HFF-Myc (cell line): Measurements from ENCODE around the gene FCRL1.

Experiments used
- DNase-seq: peaks from one replicate; pipeline ENCODE4 v3.0.0-alpha.2; 2011; ENCODE audit warnings: low read depth; ENCODE audit errors: extremely low read depth
- H3K4me3 ChIP-seq: replicated peaks from 2 replicates; pipeline ENCODE4 v1.5.1; 2011; ENCODE audit warnings: low read depth, mild to moderate bottlenecking, control low read depth, low read length
- TF ChIP-seq, protein P1 (sequence below): IDR thresholded peaks from 2 replicates; pipeline ENCODE4 v1.5.1; 2012; ENCODE audit warnings: mild to moderate bottlenecking, low read depth, low read length, control low read depth; ENCODE audit errors: missing control alignments

The FCRL1 gene

DNA sequence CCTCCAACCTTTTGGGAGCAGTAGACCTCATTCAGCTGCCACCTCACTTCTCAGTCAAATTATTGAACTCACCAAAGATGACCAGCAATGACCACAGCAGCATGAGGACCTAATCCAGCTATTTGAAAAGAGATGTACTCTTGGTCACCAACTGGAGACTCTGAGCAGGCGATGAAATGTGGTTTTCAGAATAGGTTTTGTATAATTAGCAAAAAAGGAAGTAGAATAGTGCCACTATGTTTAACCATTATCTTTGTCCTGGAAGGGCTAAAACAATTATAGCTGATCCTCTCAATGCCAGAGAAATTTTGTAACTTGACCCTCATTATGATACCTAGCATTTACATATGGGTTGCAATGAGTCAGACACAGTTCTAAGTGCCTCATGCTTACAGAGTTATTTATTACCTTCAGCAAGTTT, 42.9 kb downstream of the FCRL1 start, which contains the start of gene FCRL2:
Gene FCRL2 (minus strand): TSS at position 162 of the 421 bp plus-strand sequence. CDS start 59 bp downstream, at position 103.
- no peak for DNase-seq
- no peak within 1 kb of the TSS for H3K4me3 ChIP-seq
- TF ChIP-seq, protein P1, sequence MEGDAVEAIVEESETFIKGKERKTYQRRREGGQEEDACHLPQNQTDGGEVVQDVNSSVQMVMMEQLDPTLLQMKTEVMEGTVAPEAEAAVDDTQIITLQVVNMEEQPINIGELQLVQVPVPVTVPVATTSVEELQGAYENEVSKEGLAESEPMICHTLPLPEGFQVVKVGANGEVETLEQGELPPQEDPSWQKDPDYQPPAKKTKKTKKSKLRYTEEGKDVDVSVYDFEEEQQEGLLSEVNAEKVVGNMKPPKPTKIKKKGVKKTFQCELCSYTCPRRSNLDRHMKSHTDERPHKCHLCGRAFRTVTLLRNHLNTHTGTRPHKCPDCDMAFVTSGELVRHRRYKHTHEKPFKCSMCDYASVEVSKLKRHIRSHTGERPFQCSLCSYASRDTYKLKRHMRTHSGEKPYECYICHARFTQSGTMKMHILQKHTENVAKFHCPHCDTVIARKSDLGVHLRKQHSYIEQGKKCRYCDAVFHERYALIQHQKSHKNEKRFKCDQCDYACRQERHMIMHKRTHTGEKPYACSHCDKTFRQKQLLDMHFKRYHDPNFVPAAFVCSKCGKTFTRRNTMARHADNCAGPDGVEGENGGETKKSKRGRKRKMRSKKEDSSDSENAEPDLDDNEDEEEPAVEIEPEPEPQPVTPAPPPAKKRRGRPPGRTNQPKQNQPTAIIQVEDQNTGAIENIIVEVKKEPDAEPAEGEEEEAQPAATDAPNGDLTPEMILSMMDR = no peak

DNA sequence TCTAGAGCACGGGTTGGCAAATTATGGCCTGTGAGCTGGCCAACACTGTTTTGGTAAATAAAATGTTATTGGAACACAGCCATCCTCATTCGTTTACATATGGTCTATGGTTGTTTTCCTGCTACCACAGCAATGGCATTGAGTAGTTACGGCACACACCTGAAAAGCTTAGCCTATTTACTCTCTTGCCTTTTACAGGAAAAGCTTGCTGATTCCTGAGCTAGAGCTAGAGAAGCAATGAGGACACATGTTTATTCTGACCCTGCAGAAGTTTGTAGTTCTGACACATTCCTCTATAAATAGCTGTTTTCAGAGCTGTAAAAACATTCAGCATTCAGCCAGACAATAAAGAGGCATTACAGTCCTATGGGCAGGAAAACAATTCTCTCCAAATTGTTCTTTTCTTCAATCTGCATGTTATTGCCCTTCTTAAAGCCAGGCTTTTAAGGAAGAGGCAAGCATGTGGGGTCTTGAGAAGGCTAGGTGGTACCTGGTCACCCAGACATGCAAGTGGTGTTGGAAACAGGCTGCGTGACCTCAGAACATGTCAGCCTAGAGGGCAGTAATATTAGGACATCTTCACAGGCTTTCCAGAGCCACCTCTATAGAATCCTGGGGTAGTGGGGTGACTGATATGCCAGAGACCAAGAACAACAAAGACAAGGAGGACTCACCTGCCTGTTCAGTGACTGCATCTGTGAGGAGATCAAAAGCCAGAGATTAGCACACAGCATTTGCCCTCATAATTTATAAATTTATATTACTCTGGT, 44.6 kb downstream of the FCRL1 start:
- H3K4me3 ChIP-seq = no peak overlapping the region
- TF ChIP-seq, protein P1 = no peak
- no peak for DNase-seq

DNA sequence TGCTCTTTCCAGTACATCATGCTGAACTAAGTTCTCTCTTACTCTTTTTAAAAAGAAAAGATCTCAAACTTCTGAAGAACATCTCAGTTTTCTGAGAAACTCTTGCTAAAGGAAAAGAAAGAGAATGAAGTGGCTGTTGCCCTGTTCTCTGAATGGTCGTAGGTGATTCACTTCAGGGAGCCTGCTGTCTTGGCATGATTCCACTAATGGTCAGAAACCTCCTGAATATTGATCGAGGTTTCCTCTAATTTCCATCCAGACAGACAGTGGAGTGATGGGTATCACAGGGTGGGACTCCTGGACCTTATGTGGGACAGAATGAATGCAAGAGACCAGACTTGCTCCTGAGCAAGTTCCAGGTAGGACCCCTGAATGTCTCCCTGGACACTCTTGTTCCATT, 45.5 kb downstream of the FCRL1 start:
- no peak for DNase-seq
- TF ChIP-seq, protein P1 = no peak
- H3K4me3 ChIP-seq = no peak overlapping the region

DNA sequence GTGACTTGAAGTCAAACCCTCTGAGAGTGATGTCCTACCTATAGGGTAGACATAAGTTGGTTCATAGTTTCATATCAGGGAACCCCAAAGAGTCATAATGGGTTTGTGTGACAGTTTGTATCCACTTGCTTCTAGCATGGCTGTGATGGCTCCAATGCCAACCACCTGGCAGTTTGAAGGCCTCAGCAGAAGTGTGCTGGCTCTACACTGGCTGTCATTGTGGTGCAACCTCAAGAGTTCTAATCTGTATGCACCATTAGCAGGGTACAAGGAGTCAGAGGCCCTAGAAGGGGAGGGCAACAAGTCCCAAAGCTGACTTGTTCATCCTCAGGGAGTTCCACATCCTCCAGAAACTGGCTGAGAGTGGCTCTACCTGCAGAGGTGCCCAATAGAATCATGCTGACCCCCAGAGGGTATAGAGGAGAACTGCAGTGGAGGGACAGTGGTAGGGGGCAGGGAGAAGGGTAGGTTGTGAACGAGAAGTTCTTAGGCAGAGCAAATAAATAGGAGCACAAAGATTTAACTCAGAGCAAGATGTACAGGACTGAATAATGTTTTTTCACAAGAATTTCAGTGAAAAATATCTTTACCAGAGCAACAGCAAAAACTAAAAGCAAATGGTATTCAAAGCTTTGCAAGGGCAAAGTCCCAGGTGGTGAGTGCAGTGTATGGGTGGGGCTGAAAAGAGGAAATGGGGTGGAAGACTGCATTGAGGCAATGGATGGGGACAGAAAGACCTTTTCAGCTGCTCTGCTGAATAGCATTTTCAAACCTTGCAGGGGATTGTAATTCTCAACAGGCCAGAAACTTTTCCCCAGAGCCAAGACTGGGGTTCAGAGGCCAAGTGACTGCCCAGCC, 46.2 kb downstream of the FCRL1 start:
- H3K4me3 ChIP-seq = no peak overlapping the region
- no peak for DNase-seq
- TF ChIP-seq, protein P1 = peak; percentile 10

DNA sequence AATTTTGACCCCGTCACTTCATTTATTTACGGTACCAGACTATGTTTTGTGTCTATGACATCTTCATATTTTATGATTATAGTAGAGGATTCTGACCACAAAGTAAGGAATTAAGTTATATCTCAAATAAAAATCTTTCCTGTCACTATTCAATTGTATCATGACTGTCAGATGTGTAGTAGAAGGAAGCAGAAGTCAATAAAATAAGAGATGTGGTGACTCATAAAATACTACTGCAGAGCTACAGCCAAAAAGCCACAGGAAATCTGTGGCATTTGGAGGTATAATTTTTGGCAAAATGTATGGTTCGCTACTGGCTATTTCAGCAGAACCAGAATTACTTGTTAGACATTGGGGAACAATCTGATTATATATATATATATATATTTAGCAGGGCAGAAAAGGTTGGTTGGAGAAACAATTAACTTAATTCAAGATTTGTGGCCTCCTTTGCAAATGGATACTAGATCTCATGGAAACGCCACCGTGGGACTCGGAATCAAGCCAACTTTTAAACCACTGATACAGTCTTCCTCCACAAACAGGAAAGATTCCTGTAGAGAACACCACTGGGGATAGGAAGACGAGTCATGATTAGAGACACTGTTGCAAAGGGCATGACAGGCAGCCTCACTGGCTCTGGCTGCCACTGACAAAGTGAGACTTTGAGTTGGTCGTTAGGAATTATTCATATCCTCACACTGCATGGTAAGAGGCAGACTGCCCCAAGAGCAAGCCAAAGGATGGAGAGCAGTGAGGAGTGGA, 48.1 kb downstream of the FCRL1 start:
- TF ChIP-seq, protein P1 = no peak
- no peak overlapping the region for H3K4me3 ChIP-seq

DNA sequence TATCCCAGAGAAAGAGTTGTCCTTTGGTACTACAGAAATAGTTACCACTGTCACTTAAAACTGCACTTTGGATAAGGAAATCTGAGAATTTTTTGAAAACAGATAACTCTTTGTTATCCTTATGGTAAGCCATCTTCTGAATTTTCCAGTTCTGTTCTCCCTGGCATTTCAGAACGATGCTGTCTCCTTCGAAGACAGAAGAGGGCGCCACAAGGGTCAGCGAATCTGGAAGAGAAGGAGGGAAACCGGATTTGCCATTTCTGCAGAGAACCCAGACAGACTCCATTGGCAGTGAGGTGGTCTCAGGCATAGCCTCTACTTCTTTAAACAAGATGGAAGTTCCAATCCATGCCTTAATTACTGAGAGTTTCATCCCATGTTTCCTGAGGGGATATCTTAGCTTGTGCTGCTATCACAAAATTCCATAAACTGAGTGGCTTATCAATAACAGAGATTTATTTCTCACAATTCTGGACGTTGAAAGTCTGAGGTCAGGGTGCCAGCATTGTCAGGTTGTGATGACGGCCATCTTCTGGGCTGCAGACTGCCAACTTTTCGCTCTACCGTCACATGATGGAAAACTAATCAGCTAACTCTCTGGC, 49.4 kb downstream of the FCRL1 start:
- DNase-seq = no peak
- TF ChIP-seq, protein P1 = peak; percentile 14

More for the DNA sequence above, 48.1 kb downstream of the FCRL1 start:
- no peak for DNase-seq

More for the DNA sequence above, 49.4 kb downstream of the FCRL1 start:
- no peak overlapping the region for H3K4me3 ChIP-seq
